MM.1S (cell line): Measurements from ENCODE around the gene ZNF775.

Experiments
- DNase-seq: peaks from one replicate; pipeline ENCODE4 v3.0.0-alpha.2; 2015
- H2AFZ ChIP-seq: fragments of 300-600 bp; sonication (generic); 2 replicates; pipeline ENCODE4 v1.6.0; 2016; ENCODE audit warnings: antibody characterized with exemption, low read length
- H3F3A ChIP-seq: fragments of 300-600 bp; sonication (generic); 2 replicates; pipeline ENCODE4 v1.6.1; 2016; ENCODE audit warnings: mild to moderate bottlenecking, antibody characterized with exemption, low read length, moderate library complexity, mixed read lengths; ENCODE audit not compliant: insufficient read depth
- H3K27ac ChIP-seq: fragments of 300-600 bp; sonication (generic); 2 replicates; pipeline ENCODE4 v1.5.1; 2016; ENCODE audit warnings: mild to moderate bottlenecking, low read length
- H3K27me3 ChIP-seq: fragments of 300-600 bp; sonication (generic); replicated peaks from 2 replicates; pipeline ENCODE4 v1.6.0; 2016; ENCODE audit warnings: low read length; ENCODE audit not compliant: insufficient read depth
- H3K36me3 ChIP-seq: fragments of 300-600 bp; sonication (generic); replicated peaks from 2 replicates; pipeline ENCODE4 v1.6.1; 2016; ENCODE audit warnings: mild to moderate bottlenecking, low read length, mixed read lengths; ENCODE audit not compliant: insufficient read depth
- H3K4me1 ChIP-seq: fragments of 300-600 bp; sonication (generic); 2 replicates; pipeline ENCODE4 v1.6.1; 2016; ENCODE audit warnings: low read length, mixed read lengths
- H3K4me2 ChIP-seq: fragments of 300-600 bp; sonication (generic); 2 replicates; pipeline ENCODE4 v1.6.0; 2016; ENCODE audit warnings: low read depth, low read length
- H3K4me3 ChIP-seq: fragments of 300-600 bp; sonication (generic); 2 replicates; pipeline ENCODE4 v1.5.1; 2016; ENCODE audit warnings: low read length, mixed read lengths
- H3K79me2 ChIP-seq: fragments of 300-600 bp; sonication (generic); 2 replicates; pipeline ENCODE4 v1.6.1; 2016; ENCODE audit warnings: mixed run types, low read length, mixed read lengths
- H3K9ac ChIP-seq: fragments of 300-600 bp; sonication (generic); 2 replicates; pipeline ENCODE4 v1.6.1; 2016; ENCODE audit warnings: low read length, mixed read lengths
- H3K9me2 ChIP-seq: fragments of 300-600 bp; sonication (generic); replicated peaks from 2 replicates; pipeline ENCODE4 v1.6.1; 2016; ENCODE audit warnings: mild to moderate bottlenecking, low read length, mixed read lengths; ENCODE audit not compliant: insufficient read depth
- H3K9me3 ChIP-seq: fragments of 300-600 bp; sonication (generic); replicated peaks from 2 replicates; pipeline ENCODE4 v1.6.1; 2016; ENCODE audit warnings: mild to moderate bottlenecking, low read length, mixed read lengths; ENCODE audit not compliant: insufficient read depth
- H4K20me1 ChIP-seq: fragments of 300-600 bp; sonication (generic); 2 replicates; pipeline ENCODE4 v1.6.1; 2016; ENCODE audit warnings: mild to moderate bottlenecking, low read length, moderate library complexity, mixed read lengths; ENCODE audit not compliant: insufficient read depth
- CTCF ChIP-seq: fragments of 300-600 bp; sonication (generic); IDR thresholded peaks from 2 replicates; pipeline ENCODE4 v1.5.1; 2016; ENCODE audit warnings: antibody characterized with exemption, low read length, mixed read lengths
- EZH2 ChIP-seq: fragments of 300-600 bp; sonication (generic); optimal IDR thresholded peaks from 2 replicates; pipeline ENCODE3; 2017; ENCODE audit warnings: low read depth, mild to moderate bottlenecking, antibody characterized with exemption, low read length, mixed read lengths
- EZH2phosphoT487 ChIP-seq: fragments of 300-600 bp; sonication (generic); IDR thresholded peaks from 2 replicates; pipeline ENCODE4 v1.6.1; 2018; ENCODE audit warnings: antibody characterized with exemption, low read length

The ZNF775 gene

GRCh38 chr7:150339409-150339809, 39.7 kb upstream of the ZNF775 start:
- Histone ChIP-seq H4K20me1 (no peaks in the 10 kb centered on the region), H3K36me3 (no peaks in the 10 kb centered on the region), H3K27ac (no peak overlapping the region), H3K4me1 (no peaks in the 10 kb centered on the region), H3K27me3 (peaks cover 2% of the 10 kb centered on the region; the same call in 1 of the 2 replicates), H3K79me2 (no peaks in the 10 kb centered on the region), H2AFZ (no peak overlapping the region), H3K9ac (no peak overlapping the region), H3F3A (no peaks in the 10 kb centered on the region), H3K4me3 (no peak overlapping the region), H3K9me3 (no peaks in the 10 kb centered on the region), H3K9me2 (no peaks in the 10 kb centered on the region), H3K4me2 (no peak overlapping the region)
- no peak for TF ChIP-seq CTCF
- TF ChIP-seq EZH2phosphoT487: no peak
- no peak for TF ChIP-seq EZH2
- DNase-seq: no peak

GRCh38 chr7:150340024-150340749, 38.9 kb upstream of the ZNF775 start:
- H3K4me3 ChIP-seq: no peak overlapping the region
- no peaks in the 10 kb centered on the region for H4K20me1 ChIP-seq
- no peak for DNase-seq
- H3K27ac ChIP-seq: no peak overlapping the region
- no peak for TF ChIP-seq CTCF
- TF ChIP-seq EZH2: no peak
- no peak for TF ChIP-seq EZH2phosphoT487
- H3K9me2 ChIP-seq: no peaks in the 10 kb centered on the region
- no peaks in the 10 kb centered on the region for H3F3A ChIP-seq
- no peaks in the 10 kb centered on the region for H3K4me1 ChIP-seq
- no peak overlapping the region for H3K4me2 ChIP-seq
- no peaks in the 10 kb centered on the region for H3K79me2 ChIP-seq
- no peaks in the 10 kb centered on the region for H3K9me3 ChIP-seq
- peaks cover 2% of the 10 kb centered on the region; the same call in 1 of the 2 replicates for H3K27me3 ChIP-seq
- H3K9ac ChIP-seq: no peak overlapping the region
- no peak overlapping the region for H2AFZ ChIP-seq
- no peaks in the 10 kb centered on the region for H3K36me3 ChIP-seq

- no peak for DNase-seq
- Histone ChIP-seq H3K36me3 (no peaks in the 10 kb centered on the region), H3K9ac (no peak overlapping the region), H3K9me2 (no peaks in the 10 kb centered on the region), H3K4me2 (no peak overlapping the region), H3F3A (no peaks in the 10 kb centered on the region), H2AFZ (no peak overlapping the region), H3K79me2 (no peaks in the 10 kb centered on the region), H3K4me1 (no peaks in the 10 kb centered on the region), H4K20me1 (no peaks in the 10 kb centered on the region), H3K4me3 (no peak overlapping the region), H3K9me3 (no peaks in the 10 kb centered on the region), H3K27ac (no peak overlapping the region), H3K27me3 (peaks cover 2% of the 10 kb centered on the region; the same call in 1 of the 2 replicates)
- TF ChIP-seq EZH2phosphoT487: no peak
- no peak for TF ChIP-seq EZH2
- no peak for TF ChIP-seq CTCF
These were observed 38.3 kb upstream of the ZNF775 start for GRCh38 chr7:150340875-150341262.
